C4-2B (cell line): ENCODE measurements around the gene KRTAP17-1.
"Not testable (repeated sequence)": the region's sequence is repeated elsewhere in the genome, so short reads cannot be mapped to it uniquely, and the experiment has no call there.

Source experiments
- CTCF ChIP-seq: fragments of 450-650 bp; conservative IDR thresholded peaks from 2 replicates; pipeline ENCODE4 v1.5.1; 2017; ENCODE audit warnings: mild to moderate bottlenecking
- ZFX ChIP-seq: fragments of 450-650 bp; IDR thresholded peaks from 2 replicates; pipeline ENCODE4 v1.6.1; 2017

- not testable (repeated sequence) for TF ChIP-seq CTCF, ZFX
These were observed 39.8 kb downstream of the KRTAP17-1 start, which contains the start of gene KRTAP9-7 for GRCh38 chr17:41275648-41276190.
